Epithelial cell of proximal tubule (primary cell): ENCODE measurements around the gene ANOS1. TPM values are rescaled to one million over a fixed set of nuclear protein-coding genes. Genes with fewer than 3 reads are reported as not detected.

ENCODE experiments used
- DNase-seq: peaks from one replicate; pipeline ENCODE4 v3.0.0-alpha.2; 2011; ENCODE audit warnings: low read depth
- H3K4me3 ChIP-seq: 2 replicates; pipeline ENCODE4 v1.5.1; 2011; ENCODE audit warnings: low read depth, mild to moderate bottlenecking, low read length
- CTCF ChIP-seq: conservative IDR thresholded peaks from 2 replicates; pipeline ENCODE4 v1.5.1; 2012; ENCODE audit warnings: low read depth, mild to moderate bottlenecking, low read length
- total RNA-seq: library from RNA; depleted of rRNA; stranded (reverse); fragments of >200 nt; gene quantifications from 2 replicates; pipeline ENCODE4 v1.2.3, GENCODE V29; 2015

ANOS1 gene
- total RNA-seq, 1 donor from 2014 or later, result 2.3 TPM

- DNase-seq, result no peak
These were observed 17.8 kb upstream of the ANOS1 start for GRCh38 chrX:8749697-8750096.

GRCh38 chrX:8748855-8749254 lies 16.9 kb upstream of the ANOS1 start:
- no peak for DNase-seq
- H3K4me3 ChIP-seq, result no peak overlapping the region
- TF ChIP-seq CTCF, result peak; percentile 64

More at GRCh38 chrX:8749697-8750096, 17.8 kb upstream of the ANOS1 start:
- TF ChIP-seq CTCF, result no peak
- H3K4me3 ChIP-seq, result no peak overlapping the region

- no peak overlapping the region for H3K4me3 ChIP-seq
- DNase-seq, result no peak
- TF ChIP-seq CTCF, result peak; percentile 81
These were observed 11.3 kb upstream of the ANOS1 start for GRCh38 chrX:8743126-8743732.

GRCh38 chrX:8741981-8742380 lies 10.0 kb upstream of the ANOS1 start:
- no peak for TF ChIP-seq CTCF
- DNase-seq, result no peak
- H3K4me3 ChIP-seq, result no peak overlapping the region

- peak; percentile 60 for TF ChIP-seq CTCF
- no peak for DNase-seq
- H3K4me3 ChIP-seq, result no peak overlapping the region
These were observed 6.8 kb upstream of the ANOS1 start for GRCh38 chrX:8738588-8739189.

GRCh38 chrX:8737883-8738282 lies 5.9 kb upstream of the ANOS1 start:
- no peak overlapping the region for H3K4me3 ChIP-seq
- TF ChIP-seq CTCF, result no peak
- DNase-seq, result no peak

GRCh38 chrX:8730812-8731558 lies 952 bp downstream of the ANOS1 start:
- no peak for TF ChIP-seq CTCF
- H3K4me3 ChIP-seq, result peak overlapping the region; percentile 49
- no peak for DNase-seq
